Measurements from ENCODE around the gene AKAP8L.

- TF ChIP-seq, protein P1, sequence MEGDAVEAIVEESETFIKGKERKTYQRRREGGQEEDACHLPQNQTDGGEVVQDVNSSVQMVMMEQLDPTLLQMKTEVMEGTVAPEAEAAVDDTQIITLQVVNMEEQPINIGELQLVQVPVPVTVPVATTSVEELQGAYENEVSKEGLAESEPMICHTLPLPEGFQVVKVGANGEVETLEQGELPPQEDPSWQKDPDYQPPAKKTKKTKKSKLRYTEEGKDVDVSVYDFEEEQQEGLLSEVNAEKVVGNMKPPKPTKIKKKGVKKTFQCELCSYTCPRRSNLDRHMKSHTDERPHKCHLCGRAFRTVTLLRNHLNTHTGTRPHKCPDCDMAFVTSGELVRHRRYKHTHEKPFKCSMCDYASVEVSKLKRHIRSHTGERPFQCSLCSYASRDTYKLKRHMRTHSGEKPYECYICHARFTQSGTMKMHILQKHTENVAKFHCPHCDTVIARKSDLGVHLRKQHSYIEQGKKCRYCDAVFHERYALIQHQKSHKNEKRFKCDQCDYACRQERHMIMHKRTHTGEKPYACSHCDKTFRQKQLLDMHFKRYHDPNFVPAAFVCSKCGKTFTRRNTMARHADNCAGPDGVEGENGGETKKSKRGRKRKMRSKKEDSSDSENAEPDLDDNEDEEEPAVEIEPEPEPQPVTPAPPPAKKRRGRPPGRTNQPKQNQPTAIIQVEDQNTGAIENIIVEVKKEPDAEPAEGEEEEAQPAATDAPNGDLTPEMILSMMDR (IDR thresholded peaks at IDR 0.05): no peak
- no peak for TF ChIP-seq POLR2A (IDR thresholded peaks at IDR 0.05)
Measured at GRCh38 chr19:15371786-15372380, 46.9 kb downstream of the AKAP8L start.
